Kidney (tissue), 14 donors: Measurements from ENCODE around the gene CEMIP. TPM values are rescaled to one million over a fixed set of nuclear protein-coding genes. Genes with fewer than 3 reads are reported as not detected.

Source experiments
- DNase-seq, 5 donors: peaks; one replicate each; pipeline ENCODE4 v3.0.0-alpha.2; 2013 to 2020
- FAIRE-seq: peaks from 2 replicates; lab custom pipeline; 2012; peaks lifted over from hg19 to GRCh38; lab: Jason Lieb, UNC
- H3K27ac ChIP-seq, 2 donors: one replicate each; pipeline ENCODE4 v1.7.0; 2013; ENCODE audit warnings: low read depth in 2 of 2, low read length in 2 of 2, inconsistent platforms in 1 of 2
- H3K27me3 ChIP-seq: one replicate; pipeline ENCODE4 v1.7.1; 2013; ENCODE audit warnings: low read length, inconsistent platforms; ENCODE audit not compliant: control insufficient read depth, insufficient read depth
- H3K36me3 ChIP-seq, 3 donors: one replicate each; pipeline versions ENCODE4 v1.7.0 to v1.7.1; 2013; ENCODE audit warnings: low read length in 3 of 3, control low read depth in 1 of 3, inconsistent platforms in 1 of 3; ENCODE audit not compliant: insufficient read depth in 3 of 3, control insufficient read depth in 2 of 3
- H3K4me1 ChIP-seq, 3 donors: one replicate each; pipeline versions ENCODE4 v1.7.0 to v1.7.1; 2013; ENCODE audit warnings: low read length in 3 of 3, inconsistent platforms in 1 of 3, low read depth in 1 of 3; ENCODE audit not compliant: control insufficient read depth in 2 of 3, insufficient read depth in 2 of 3
- H3K4me3 ChIP-seq, 3 donors: one replicate each; pipeline versions ENCODE4 v1.7.0 to v1.8.1; 2013; ENCODE audit warnings: low read length in 3 of 3, control low read depth in 1 of 3, inconsistent platforms in 1 of 3
- H3K9ac ChIP-seq, 3 donors: one replicate each; pipeline versions ENCODE4 v1.7.0 to v1.7.1; 2013; ENCODE audit warnings: low read length in 3 of 3, control low read depth in 1 of 3, inconsistent platforms in 1 of 3
- H3K9me3 ChIP-seq, 3 donors: one replicate each; pipeline versions ENCODE4 v1.7.0 to v1.7.1; 2013; ENCODE audit warnings: low read length in 3 of 3, control low read depth in 1 of 3, inconsistent platforms in 1 of 3; ENCODE audit not compliant: control insufficient read depth in 2 of 3, insufficient read depth in 1 of 3
- intact Hi-C: fragments of 100-400 bp; cut with DNase I; formaldehyde crosslinking; loops from one replicate; pipeline ENCODE4 v1.11.1; 2022
- polyA plus RNA-seq: library from polyadenylated mRNA; stranded (reverse); fragments of 350-450 nt; fragmentation: Illumina TruSeq; extraction: RNeasy Lipid Tissue Mini Kit (QIAGEN cat#74804); gene quantifications from one replicate; pipeline ENCODE4 v1.2.3, GENCODE V29; 2014; ENCODE audit warnings: low read depth, low replicate concordance; ENCODE audit not compliant: insufficient read depth
- total RNA-seq: library from RNA; stranded (reverse); fragmentation: NEBNext Ultra II Directional; extraction: Animal tissue kit (Norgen Biotek cat#: 25700); gene quantifications from one replicate; pipeline ENCODE4 v1.2.1, GENCODE V29; 2021
- TF ChIP-seq, protein P1 (sequence below): IDR thresholded peaks from 3 replicates; pipeline ENCODE4 v1.5.1; 2012; ENCODE audit warnings: mild to moderate bottlenecking, moderate library complexity, borderline replicate concordance; ENCODE audit not compliant: insufficient read depth; ENCODE audit errors: extremely low read depth
- donor health status: control.
- donor health status: control.
- donor health status: control.
- donor health status: control.
- donor health status: control.
- donor health status: DM: yes; HTN: yes; CAD: no.
- donor health status: Normal renal cell carcinoma (clear cell type).

CEMIP gene
- total and polyA plus RNA-seq, 2 donors from 2014 or later: 0.11 to 0.57 TPM

- intact Hi-C loops: no loop called here
- FAIRE-seq (no peak), DNase-seq (no peak)
- Histone ChIP-seq H3K27ac (no peak overlapping the region), H3K36me3 (no peaks in the 10 kb centered on the region), H3K9ac (no peak overlapping the region), H3K4me1 (no peaks in the 10 kb centered on the region), H3K9me3 (no peaks in the 10 kb centered on the region), H3K4me3 (no peak overlapping the region), H3K27me3 (no peaks in the 10 kb centered on the region)
- TF ChIP-seq, protein P1, sequence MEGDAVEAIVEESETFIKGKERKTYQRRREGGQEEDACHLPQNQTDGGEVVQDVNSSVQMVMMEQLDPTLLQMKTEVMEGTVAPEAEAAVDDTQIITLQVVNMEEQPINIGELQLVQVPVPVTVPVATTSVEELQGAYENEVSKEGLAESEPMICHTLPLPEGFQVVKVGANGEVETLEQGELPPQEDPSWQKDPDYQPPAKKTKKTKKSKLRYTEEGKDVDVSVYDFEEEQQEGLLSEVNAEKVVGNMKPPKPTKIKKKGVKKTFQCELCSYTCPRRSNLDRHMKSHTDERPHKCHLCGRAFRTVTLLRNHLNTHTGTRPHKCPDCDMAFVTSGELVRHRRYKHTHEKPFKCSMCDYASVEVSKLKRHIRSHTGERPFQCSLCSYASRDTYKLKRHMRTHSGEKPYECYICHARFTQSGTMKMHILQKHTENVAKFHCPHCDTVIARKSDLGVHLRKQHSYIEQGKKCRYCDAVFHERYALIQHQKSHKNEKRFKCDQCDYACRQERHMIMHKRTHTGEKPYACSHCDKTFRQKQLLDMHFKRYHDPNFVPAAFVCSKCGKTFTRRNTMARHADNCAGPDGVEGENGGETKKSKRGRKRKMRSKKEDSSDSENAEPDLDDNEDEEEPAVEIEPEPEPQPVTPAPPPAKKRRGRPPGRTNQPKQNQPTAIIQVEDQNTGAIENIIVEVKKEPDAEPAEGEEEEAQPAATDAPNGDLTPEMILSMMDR: no peak
Measured at GRCh38 chr15:80831192-80831591, 52.0 kb downstream of the CEMIP start.

- TF ChIP-seq, protein P1: no peak
- Histone ChIP-seq H3K4me3 (no peak overlapping the region), H3K4me1 (no peaks in the 10 kb centered on the region), H3K9ac (no peak overlapping the region), H3K27me3 (no peaks in the 10 kb centered on the region), H3K9me3 (no peaks in the 10 kb centered on the region), H3K36me3 (no peaks in the 10 kb centered on the region), H3K27ac (no peak overlapping the region)
- FAIRE-seq: no peak
- no peak for DNase-seq
- intact Hi-C loops: no loop called here
Measured at GRCh38 chr15:80831606-80832224, 52.5 kb downstream of the CEMIP start.

DNA sequence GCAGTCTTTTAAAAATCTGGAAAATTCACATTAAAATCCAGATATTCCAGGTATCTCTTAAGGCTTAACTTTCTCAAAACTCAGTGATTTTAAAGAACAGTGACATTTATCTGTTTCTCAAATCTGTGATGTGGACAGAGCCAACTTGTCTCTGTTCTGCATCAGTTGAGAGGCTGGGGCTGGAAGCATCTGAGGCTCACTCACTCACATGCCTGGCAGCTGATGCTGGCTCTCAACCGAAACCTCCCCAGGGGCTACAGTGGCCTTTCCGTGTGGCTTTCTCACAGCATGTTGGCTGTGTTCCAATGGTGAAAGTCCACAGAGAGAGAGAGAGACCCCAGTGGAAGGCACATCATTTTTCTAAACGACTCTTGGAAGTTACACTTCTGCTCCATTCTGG, 53.5 kb downstream of the CEMIP start:
- no peaks in the 10 kb centered on the region for H3K4me1 ChIP-seq
- DNase-seq: peak in 3 of 5 donors; percentile 18 to 68 (median 58)
- no peak overlapping the region for H3K27ac ChIP-seq
- TF ChIP-seq, protein P1: no peak
- no peaks in the 10 kb centered on the region for H3K27me3 ChIP-seq
- no peak for FAIRE-seq
- no peaks in the 10 kb centered on the region for H3K36me3 ChIP-seq
- no peak overlapping the region for H3K9ac ChIP-seq
- H3K9me3 ChIP-seq: no peaks in the 10 kb centered on the region
- no peak overlapping the region for H3K4me3 ChIP-seq
- intact Hi-C loops: no loop called here

GRCh38 chr15:80834402-80834801, 55.2 kb downstream of the CEMIP start:
- Histone ChIP-seq H3K4me3 (no peak overlapping the region), H3K36me3 (no peaks in the 10 kb centered on the region), H3K9ac (no peak overlapping the region), H3K4me1 (no peaks in the 10 kb centered on the region), H3K27ac (no peak overlapping the region), H3K27me3 (no peaks in the 10 kb centered on the region), H3K9me3 (no peaks in the 10 kb centered on the region)
- TF ChIP-seq, protein P1: no peak
- DNase-seq (no peak), FAIRE-seq (no peak)
- intact Hi-C loops: no loop called here
